Measurements from ENCODE around the gene ZNG1B.
"Not testable (repeated sequence)": the region's sequence is repeated elsewhere in the genome, so short reads cannot be mapped to it uniquely, and the experiment has no call there.

- TF ChIP-seq, protein P1, sequence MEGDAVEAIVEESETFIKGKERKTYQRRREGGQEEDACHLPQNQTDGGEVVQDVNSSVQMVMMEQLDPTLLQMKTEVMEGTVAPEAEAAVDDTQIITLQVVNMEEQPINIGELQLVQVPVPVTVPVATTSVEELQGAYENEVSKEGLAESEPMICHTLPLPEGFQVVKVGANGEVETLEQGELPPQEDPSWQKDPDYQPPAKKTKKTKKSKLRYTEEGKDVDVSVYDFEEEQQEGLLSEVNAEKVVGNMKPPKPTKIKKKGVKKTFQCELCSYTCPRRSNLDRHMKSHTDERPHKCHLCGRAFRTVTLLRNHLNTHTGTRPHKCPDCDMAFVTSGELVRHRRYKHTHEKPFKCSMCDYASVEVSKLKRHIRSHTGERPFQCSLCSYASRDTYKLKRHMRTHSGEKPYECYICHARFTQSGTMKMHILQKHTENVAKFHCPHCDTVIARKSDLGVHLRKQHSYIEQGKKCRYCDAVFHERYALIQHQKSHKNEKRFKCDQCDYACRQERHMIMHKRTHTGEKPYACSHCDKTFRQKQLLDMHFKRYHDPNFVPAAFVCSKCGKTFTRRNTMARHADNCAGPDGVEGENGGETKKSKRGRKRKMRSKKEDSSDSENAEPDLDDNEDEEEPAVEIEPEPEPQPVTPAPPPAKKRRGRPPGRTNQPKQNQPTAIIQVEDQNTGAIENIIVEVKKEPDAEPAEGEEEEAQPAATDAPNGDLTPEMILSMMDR (IDR thresholded peaks at IDR 0.05; ENCODE audit: low read depth, low read length), result not testable (repeated sequence)
- not testable (repeated sequence) for TF ChIP-seq MYC (IDR thresholded peaks at IDR 0.05; ENCODE audit: low read depth, low read length); POLR2A (IDR thresholded peaks at IDR 0.05; ENCODE audit: extremely low read depth, insufficient read length)
These were observed 78.0 kb downstream of the ZNG1B start for GRCh38 chr2:113515457-113515856.
